Thyroid gland (tissue), 4 donors: ENCODE measurements around the gene CDH22. TPM values are rescaled to one million over a fixed set of nuclear protein-coding genes. Genes with fewer than 3 reads are reported as not detected.

Experiments
- DNase-seq, 2 donors: peaks; one replicate each; pipeline ENCODE4 v3.0.0-alpha.2; 2019
- H3K27ac ChIP-seq, 3 donors: fragments of 200-600 bp; sonication (generic); 1 replicate in 2 of 3; 2 replicates in 1 of 3; pipeline ENCODE4 v1.5.1; 2016 to 2019; ENCODE audit warnings: mild to moderate bottlenecking in 1 of 3, moderate library complexity in 1 of 3
- H3K27me3 ChIP-seq: fragments of 200-600 bp; sonication (generic); one replicate; pipeline ENCODE4 v1.5.1; 2019
- H3K36me3 ChIP-seq, 2 donors: fragments of 200-600 bp; sonication (generic); one replicate each; pipeline ENCODE4 v1.5.1; 2016 to 2019
- H3K4me1 ChIP-seq, 2 donors: fragments of 200-600 bp; sonication (generic); one replicate each; pipeline ENCODE4 v1.5.1; 2017 to 2019
- H3K4me3 ChIP-seq, 3 donors: fragments of 200-600 bp; sonication (generic); replicated peaks in 1 of 3; 1 replicate in 2 of 3; 2 replicates in 1 of 3; pipeline ENCODE4 v1.5.1; 2016; ENCODE audit warnings: mild to moderate bottlenecking in 1 of 3
- H3K9me3 ChIP-seq: fragments of 200-600 bp; sonication (generic); one replicate; pipeline ENCODE4 v1.5.1; 2017
- POLR2A ChIP-seq, 2 donors: fragments of 450-650 bp; IDR thresholded peaks; one replicate each; pipeline ENCODE4 v1.6.1; 2017; ENCODE audit warnings: antibody characterized with exemption in 2 of 2, mild to moderate bottlenecking in 2 of 2, moderate library complexity in 1 of 2
- WGBS, 2 donors: methylation state at CpG; one replicate each; pipeline ENCODE4 v1.1.5; 2017; 5-methylcytosine and 5-hydroxymethylcytosine counted together
- intact Hi-C: fragments of 100-400 bp; cut with DNase I; formaldehyde crosslinking; loops from one replicate; pipeline ENCODE4 v1.15.1; 2023
- total RNA-seq, 4 donors: library from RNA; depleted of rRNA; stranded (reverse); fragments of >200 nt; gene quantifications; one replicate each; pipeline ENCODE4 v1.2.3, GENCODE V29; 2016
- TF ChIP-seq, protein P1 (sequence below), 6 experiments: fragments of 200-600 bp in 3 of 6; fragments of 450-650 bp in 3 of 6; sonication (generic) in 3 of 6; IDR thresholded peaks; one replicate each; pipeline ENCODE4 v1.5.1; 2016 to 2019; ENCODE audit warnings: antibody characterized with exemption in 6 of 6, mild to moderate bottlenecking in 2 of 6, inconsistent platforms in 1 of 6, moderate library complexity in 1 of 6

Gene CDH22
- total RNA-seq, 4 donors from 2014 or later = 0.38 to 3.0 (median 1.2) TPM

GRCh38 chr20:46190478-46191167, 117.7 kb downstream of the CDH22 start:
- WGBS, 2 donors = 77 to 81% methylated on average over 9 of the region's 9 CpGs
- Histone ChIP-seq H3K27ac (no peak overlapping the region), H3K4me1 (no peaks in the 10 kb centered on the region), H3K4me3 (no peak overlapping the region), H3K9me3 (no peaks in the 10 kb centered on the region), H3K27me3 (no peaks in the 10 kb centered on the region), H3K36me3 (no peaks in the 10 kb centered on the region)
- no peak for DNase-seq
- TF ChIP-seq POLR2A (IDR thresholded peaks at IDR 0.05) = no peak
- TF ChIP-seq, protein P1, sequence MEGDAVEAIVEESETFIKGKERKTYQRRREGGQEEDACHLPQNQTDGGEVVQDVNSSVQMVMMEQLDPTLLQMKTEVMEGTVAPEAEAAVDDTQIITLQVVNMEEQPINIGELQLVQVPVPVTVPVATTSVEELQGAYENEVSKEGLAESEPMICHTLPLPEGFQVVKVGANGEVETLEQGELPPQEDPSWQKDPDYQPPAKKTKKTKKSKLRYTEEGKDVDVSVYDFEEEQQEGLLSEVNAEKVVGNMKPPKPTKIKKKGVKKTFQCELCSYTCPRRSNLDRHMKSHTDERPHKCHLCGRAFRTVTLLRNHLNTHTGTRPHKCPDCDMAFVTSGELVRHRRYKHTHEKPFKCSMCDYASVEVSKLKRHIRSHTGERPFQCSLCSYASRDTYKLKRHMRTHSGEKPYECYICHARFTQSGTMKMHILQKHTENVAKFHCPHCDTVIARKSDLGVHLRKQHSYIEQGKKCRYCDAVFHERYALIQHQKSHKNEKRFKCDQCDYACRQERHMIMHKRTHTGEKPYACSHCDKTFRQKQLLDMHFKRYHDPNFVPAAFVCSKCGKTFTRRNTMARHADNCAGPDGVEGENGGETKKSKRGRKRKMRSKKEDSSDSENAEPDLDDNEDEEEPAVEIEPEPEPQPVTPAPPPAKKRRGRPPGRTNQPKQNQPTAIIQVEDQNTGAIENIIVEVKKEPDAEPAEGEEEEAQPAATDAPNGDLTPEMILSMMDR (IDR thresholded peaks at IDR 0.05) = no peak
- intact Hi-C loops = no loop called here

DNA sequence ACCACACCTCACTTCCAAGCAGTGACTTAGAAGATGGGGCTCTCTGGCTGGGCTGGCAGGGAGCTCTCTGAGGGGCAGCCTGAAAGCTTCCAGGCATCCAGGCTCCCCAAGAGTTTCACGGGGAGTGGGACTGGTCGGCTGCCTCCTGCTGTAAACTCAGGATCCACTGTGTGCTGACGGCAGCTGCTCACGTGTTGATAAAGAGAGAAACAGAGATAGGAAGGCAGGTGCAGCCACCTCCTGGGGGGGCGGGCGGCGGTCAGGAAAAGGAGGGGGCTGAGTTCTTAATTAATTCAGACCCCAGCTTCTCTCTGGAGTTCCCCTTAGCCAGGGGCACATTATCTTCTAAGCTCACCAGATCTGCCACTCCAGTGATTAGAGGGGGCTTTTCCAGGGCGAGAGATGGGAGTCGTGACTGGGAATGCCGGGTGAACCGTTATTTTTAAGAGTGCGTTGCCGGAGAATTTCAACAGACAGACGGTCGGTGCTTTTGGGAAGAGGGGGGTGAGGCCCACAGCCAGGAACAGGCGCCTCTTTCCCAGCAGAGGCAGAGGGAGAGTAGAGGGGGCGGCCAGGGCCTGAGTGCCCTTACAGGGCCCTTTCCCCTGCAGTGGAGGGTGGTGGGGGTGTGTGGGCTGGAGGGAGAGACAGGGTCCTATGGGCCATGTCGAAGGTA, 119.3 kb downstream of the CDH22 start:
- no peak for DNase-seq
- 29 to 35% methylated on average over 18 of the region's 18 CpGs for WGBS, 2 donors

DNA sequence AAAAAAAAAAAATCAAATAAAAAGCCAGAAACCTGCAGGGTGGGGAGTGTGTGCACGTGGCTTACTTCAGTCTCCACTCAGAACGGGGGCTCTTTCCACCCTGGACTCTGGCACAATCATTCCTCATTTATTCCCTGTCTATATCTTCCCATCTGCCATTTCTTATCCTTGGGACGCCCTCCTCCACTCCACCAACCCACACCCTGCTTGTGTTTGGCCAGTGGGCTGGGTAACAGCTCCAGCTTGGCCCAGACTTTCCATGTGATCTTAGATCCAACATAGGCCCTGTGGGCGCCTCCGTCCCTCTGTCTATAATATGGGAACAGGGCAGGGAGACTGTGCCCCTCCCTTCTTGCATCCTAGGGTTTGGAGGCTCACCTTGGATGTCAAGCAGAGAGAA, 122.1 kb downstream of the CDH22 start:
- no peak for DNase-seq
- Histone ChIP-seq H3K4me1 (no peaks in the 10 kb centered on the region), H3K9me3 (no peaks in the 10 kb centered on the region), H3K27me3 (no peaks in the 10 kb centered on the region), H3K36me3 (no peaks in the 10 kb centered on the region), H3K4me3 (no peak overlapping the region), H3K27ac (no peak overlapping the region)
- no peak for TF ChIP-seq POLR2A (IDR thresholded peaks at IDR 0.05)
- TF ChIP-seq, protein P1 (IDR thresholded peaks at IDR 0.05) = no peak
- WGBS, 2 donors = 74 to 77% methylated on average over 5 of the region's 5 CpGs
- intact Hi-C loops = no loop called here

More for the DNA sequence above, 119.3 kb downstream of the CDH22 start:
- H3K27me3 ChIP-seq = no peaks in the 10 kb centered on the region
- H3K9me3 ChIP-seq = no peaks in the 10 kb centered on the region
- no peak overlapping the region for H3K27ac ChIP-seq
- no peak for TF ChIP-seq POLR2A (IDR thresholded peaks at IDR 0.05)
- TF ChIP-seq, protein P1 (IDR thresholded peaks at IDR 0.05) = no peak
- H3K4me3 ChIP-seq = no peak overlapping the region
- no peaks in the 10 kb centered on the region for H3K4me1 ChIP-seq
- intact Hi-C loops = no loop called here
- H3K36me3 ChIP-seq = no peaks in the 10 kb centered on the region

GRCh38 chr20:46185353-46185752, 122.9 kb downstream of the CDH22 start:
- Histone ChIP-seq H3K27me3 (no peaks in the 10 kb centered on the region), H3K36me3 (no peaks in the 10 kb centered on the region), H3K9me3 (no peaks in the 10 kb centered on the region), H3K4me1 (no peaks in the 10 kb centered on the region), H3K4me3 (no peak overlapping the region), H3K27ac (no peak overlapping the region)
- no peak for DNase-seq
- TF ChIP-seq, protein P1 (IDR thresholded peaks at IDR 0.05) = no peak
- TF ChIP-seq POLR2A (IDR thresholded peaks at IDR 0.05) = no peak
- intact Hi-C loops = no loop called here
- WGBS, 2 donors = 90 to 95% methylated on average over 3 of the region's 3 CpGs

- Histone ChIP-seq H3K9me3 (no peaks in the 10 kb centered on the region), H3K27ac (no peak overlapping the region), H3K36me3 (no peaks in the 10 kb centered on the region), H3K4me3 (no peak overlapping the region), H3K27me3 (no peaks in the 10 kb centered on the region), H3K4me1 (no peaks in the 10 kb centered on the region)
- intact Hi-C loops = no loop called here
- WGBS, 2 donors = 86 to 87% methylated on average over 5 of the region's 5 CpGs
- TF ChIP-seq POLR2A (IDR thresholded peaks at IDR 0.05) = no peak
- TF ChIP-seq, protein P1 (IDR thresholded peaks at IDR 0.05) = no peak
- no peak for DNase-seq
Measured at GRCh38 chr20:46183768-46184167, 124.5 kb downstream of the CDH22 start.
